GM12801 (cell line): ENCODE results near the gene KIF19.

Experiments
- TF ChIP-seq, protein P1 (sequence below): IDR thresholded peaks from one replicate; pipeline ENCODE4 v1.5.1; 2011; ENCODE audit warnings: control low read depth; ENCODE audit not compliant: insufficient read length; ENCODE audit errors: extremely low read depth

Gene KIF19

DNA sequence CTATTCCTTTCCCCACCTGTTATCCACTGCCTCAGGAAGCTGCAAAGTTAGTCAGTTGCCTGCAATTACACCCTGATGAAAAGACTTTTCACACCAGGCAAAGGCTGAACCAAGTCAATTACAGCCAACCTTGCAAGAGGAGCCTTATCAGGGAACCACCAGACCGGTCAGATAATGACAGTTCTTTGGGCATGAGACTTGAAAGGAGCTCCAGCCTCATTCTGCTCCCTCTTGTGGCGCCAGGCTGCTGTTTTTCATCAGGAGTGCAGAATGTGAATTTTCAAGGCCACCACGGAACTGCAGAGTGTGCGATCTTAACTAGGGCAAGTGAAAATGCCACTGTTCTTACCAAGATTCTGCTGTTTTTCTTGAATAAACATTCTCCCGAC is 29.5 kb upstream of the KIF19 start:
- TF ChIP-seq, protein P1, sequence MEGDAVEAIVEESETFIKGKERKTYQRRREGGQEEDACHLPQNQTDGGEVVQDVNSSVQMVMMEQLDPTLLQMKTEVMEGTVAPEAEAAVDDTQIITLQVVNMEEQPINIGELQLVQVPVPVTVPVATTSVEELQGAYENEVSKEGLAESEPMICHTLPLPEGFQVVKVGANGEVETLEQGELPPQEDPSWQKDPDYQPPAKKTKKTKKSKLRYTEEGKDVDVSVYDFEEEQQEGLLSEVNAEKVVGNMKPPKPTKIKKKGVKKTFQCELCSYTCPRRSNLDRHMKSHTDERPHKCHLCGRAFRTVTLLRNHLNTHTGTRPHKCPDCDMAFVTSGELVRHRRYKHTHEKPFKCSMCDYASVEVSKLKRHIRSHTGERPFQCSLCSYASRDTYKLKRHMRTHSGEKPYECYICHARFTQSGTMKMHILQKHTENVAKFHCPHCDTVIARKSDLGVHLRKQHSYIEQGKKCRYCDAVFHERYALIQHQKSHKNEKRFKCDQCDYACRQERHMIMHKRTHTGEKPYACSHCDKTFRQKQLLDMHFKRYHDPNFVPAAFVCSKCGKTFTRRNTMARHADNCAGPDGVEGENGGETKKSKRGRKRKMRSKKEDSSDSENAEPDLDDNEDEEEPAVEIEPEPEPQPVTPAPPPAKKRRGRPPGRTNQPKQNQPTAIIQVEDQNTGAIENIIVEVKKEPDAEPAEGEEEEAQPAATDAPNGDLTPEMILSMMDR = no peak

GRCh38 chr17:74297941-74298340 is 28.1 kb upstream of the KIF19 start:
- TF ChIP-seq, protein P1 = no peak

DNA sequence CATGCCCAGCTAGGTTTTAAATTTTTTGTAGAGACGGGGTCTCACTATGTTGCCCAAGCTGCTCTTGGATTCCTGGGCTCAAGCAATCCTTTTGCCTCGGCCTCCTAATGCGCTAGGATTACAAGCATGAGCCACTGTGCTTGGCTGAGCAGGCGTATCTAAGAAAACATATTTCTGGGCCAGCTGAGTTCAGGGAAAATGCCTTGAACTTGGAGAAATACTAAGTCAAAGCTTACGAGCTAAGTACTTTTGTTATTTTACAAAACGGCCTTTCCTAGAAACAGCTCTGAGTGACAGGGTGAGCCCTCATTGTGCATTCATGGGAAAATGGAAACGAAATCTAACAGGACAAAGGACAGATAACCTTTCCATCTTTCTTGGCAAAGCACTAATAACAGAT is 27.2 kb upstream of the KIF19 start:
- TF ChIP-seq, protein P1 = no peak

DNA sequence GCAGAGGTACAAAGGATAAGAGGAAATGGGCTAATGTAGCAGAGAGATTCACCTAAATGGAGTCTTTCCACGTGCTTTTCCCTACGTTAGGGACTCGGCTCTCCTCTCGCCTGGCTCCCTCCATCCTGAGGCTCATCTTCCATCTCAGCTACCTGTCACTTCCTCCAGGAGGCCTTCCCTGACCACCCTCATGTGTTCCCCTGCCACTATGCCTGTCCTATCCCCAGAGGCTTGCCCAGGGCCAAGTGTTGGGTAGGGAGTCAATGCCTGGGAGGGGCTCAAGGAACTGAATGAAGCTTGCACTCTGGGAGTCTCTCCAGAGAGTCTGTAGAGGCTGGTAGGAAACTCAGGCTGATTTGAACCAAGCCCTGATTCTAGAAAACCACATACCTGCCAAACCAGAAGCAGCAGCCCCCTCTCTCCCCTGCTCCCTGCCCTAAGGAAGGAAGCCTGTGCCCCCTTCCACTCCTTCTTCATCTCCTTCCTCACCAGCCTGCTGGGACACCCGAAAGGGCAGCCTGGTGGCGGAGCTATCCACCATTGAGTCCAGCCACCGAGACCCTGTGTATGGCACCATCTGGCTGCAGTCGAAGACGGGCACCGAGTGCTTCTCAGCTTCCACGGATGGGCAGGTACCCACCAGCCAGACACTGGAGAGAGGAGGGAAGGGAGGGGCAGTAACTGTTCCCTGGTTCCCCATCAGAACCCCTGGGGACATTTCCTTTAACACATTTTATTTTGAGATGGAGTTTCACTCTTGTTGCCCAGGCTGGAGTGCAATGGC is 26.6 kb upstream of the KIF19 start:
- TF ChIP-seq, protein P1 = no peak

GRCh38 chr17:74303305-74303704 is 22.7 kb upstream of the KIF19 start:
- TF ChIP-seq, protein P1 = no peak

- TF ChIP-seq, protein P1 = no peak
Observed at GRCh38 chr17:74304184-74304583, 21.8 kb upstream of the KIF19 start.

DNA sequence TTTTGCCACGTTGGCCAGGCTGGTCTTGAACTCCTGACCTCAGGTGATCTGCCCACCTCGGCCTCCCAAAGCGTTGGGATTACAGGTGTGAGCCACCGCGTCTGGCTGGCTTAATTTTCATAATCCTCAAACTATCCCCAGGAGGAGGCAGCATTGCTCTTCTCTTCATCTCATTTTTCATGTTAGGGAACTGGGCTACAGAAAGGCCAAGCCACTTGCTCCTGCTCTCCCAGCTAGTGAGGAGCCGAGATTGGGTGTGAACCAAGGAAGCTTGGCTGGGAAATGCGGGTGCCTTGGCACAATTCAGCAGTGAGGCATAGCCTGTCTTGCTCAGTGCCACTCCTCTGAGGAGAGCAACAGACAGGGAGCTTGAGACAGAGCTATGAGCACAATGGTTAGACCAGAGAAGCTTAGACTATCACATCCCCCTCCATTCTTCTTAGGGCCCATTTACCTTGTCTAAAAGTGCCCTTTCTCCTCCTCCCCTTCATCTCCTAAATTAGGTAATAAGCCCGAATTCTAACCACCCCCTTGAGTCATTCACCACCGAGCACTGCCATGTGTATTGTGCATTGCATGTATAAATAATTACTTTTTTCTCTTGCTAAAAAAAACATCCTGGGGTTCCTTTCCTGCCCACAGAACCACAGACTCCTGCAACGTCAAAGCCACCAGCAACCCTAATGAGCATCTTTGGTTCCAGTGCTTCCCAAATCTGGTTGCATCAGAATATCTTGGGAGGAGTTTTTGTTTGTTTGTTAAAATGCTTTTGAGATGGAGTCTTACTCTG is 20.0 kb upstream of the KIF19 start:
- TF ChIP-seq, protein P1 = no peak
